GM19193 (cell line): ENCODE measurements around the gene TTN.

ENCODE experiments used
- POLR2A ChIP-seq: IDR thresholded peaks from 4 replicates; pipeline ENCODE4 v1.6.1; 2011; ENCODE audit not compliant: insufficient read depth, insufficient read length; ENCODE audit errors: extremely low read depth

TTN gene

GRCh38 chr2:178514664-178515063, 292.6 kb downstream of the TTN start:
- no peak for TF ChIP-seq POLR2A

GRCh38 chr2:178513876-178514275, 293.3 kb downstream of the TTN start:
- TF ChIP-seq POLR2A, result no peak

- no peak for TF ChIP-seq POLR2A
Measured at GRCh38 chr2:178512484-178512883, 294.7 kb downstream of the TTN start.

GRCh38 chr2:178510384-178510783, 296.8 kb downstream of the TTN start:
- TF ChIP-seq POLR2A, result no peak

- TF ChIP-seq POLR2A, result no peak
Measured at GRCh38 chr2:178508646-178509045, 298.6 kb downstream of the TTN start.

GRCh38 chr2:178506949-178507348, 300.3 kb downstream of the TTN start:
- no peak for TF ChIP-seq POLR2A

GRCh38 chr2:178506524-178506923, 300.7 kb downstream of the TTN start:
- TF ChIP-seq POLR2A, result no peak

- TF ChIP-seq POLR2A, result no peak
Measured at GRCh38 chr2:178506101-178506500, 301.1 kb downstream of the TTN start.

GRCh38 chr2:178502751-178503150, 304.5 kb downstream of the TTN start:
- no peak for TF ChIP-seq POLR2A

GRCh38 chr2:178499640-178500039, 307.6 kb downstream of the TTN start:
- TF ChIP-seq POLR2A, result no peak

GRCh38 chr2:178498137-178498536, 309.1 kb downstream of the TTN start:
- TF ChIP-seq POLR2A, result no peak

GRCh38 chr2:178496049-178496448, 311.2 kb downstream of the TTN start:
- no peak for TF ChIP-seq POLR2A

- TF ChIP-seq POLR2A, result no peak
Measured at GRCh38 chr2:178491612-178492011, 315.6 kb downstream of the TTN start.

GRCh38 chr2:178485356-178485755, 321.9 kb downstream of the TTN start:
- no peak for TF ChIP-seq POLR2A

GRCh38 chr2:178484245-178485041, 322.8 kb downstream of the TTN start:
- no peak for TF ChIP-seq POLR2A

- TF ChIP-seq POLR2A, result no peak
Measured at GRCh38 chr2:178482437-178482836, 324.8 kb downstream of the TTN start.
